ENCODE results near the gene UACA.

DNA sequence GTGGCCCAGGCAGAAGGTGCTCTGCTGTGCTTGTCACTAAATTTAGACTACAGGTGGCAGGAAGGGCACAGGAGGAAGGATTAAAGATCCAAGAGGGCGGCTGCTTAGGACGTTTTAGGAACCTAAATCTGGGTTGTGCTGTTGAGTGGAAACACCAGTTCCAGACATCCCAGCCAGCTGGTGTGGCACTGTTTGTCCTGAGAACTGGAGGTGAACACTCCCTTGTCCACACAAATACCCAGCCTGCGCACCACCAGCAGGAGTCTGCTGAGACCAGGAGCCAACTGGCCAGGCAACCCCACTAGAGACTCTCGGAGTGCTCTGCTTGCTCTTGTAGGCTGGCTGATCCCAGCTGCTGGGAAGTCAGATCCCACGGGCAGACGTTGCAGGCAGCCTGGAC is 30.3 kb upstream of the UACA start:
- TF ChIP-seq POLR2AphosphoS5 (IDR thresholded peaks at IDR 0.05; ENCODE audit: low read depth, low read length) (no peak), PAX5 (IDR thresholded peaks at IDR 0.05; ENCODE audit: insufficient read depth, low read length, severe bottlenecking) (no peak)

Data from GM12891 (cell line).